HepG2 (cell line): ENCODE measurements around the gene NFE2L2. TPM values are rescaled to one million over a fixed set of nuclear protein-coding genes. Genes with fewer than 3 reads are reported as not detected.

Experiments used
- ARNT ChIP-seq: fragments of 450-650 bp; IDR thresholded peaks from 2 replicates; pipeline ENCODE4 v1.6.1; 2017
- CCDC6 ChIP-seq: sonication (generic); formaldehyde crosslinking; IDR thresholded peaks from 2 replicates; pipeline ENCODE4 v1.8.1; 2022; ENCODE audit warnings: mild to moderate bottlenecking, missing genetic modification reagents, moderate library complexity
- E2F5 ChIP-seq: sonication (generic); formaldehyde crosslinking; conservative IDR thresholded peaks from 2 replicates; pipeline ENCODE4 v1.4.0; 2020; ENCODE audit warnings: missing genetic modification reagents
- FUBP1 ChIP-seq: sonication (generic); formaldehyde crosslinking; IDR thresholded peaks from 2 replicates; pipeline ENCODE4 v1.5.1; 2020; ENCODE audit warnings: missing genetic modification reagents, mild to moderate bottlenecking, borderline replicate concordance
- HNF4G ChIP-seq, 2 experiments: sonication (generic) in 1 of 2; formaldehyde crosslinking in 1 of 2; IDR thresholded peaks; 2 replicates each; pipeline versions ENCODE4 v1.4.0 to v1.6.1; 2011 to 2020; ENCODE audit warnings: borderline replicate concordance in 2 of 2, low read depth in 2 of 2, mild to moderate bottlenecking in 2 of 2, low read length in 1 of 2, missing genetic modification reagents in 1 of 2, moderate library complexity in 1 of 2
- JUND ChIP-seq: sonication (generic); formaldehyde crosslinking; IDR thresholded peaks from 2 replicates; pipeline ENCODE4 v1.8.0; 2022; ENCODE audit warnings: mild to moderate bottlenecking, missing genetic modification reagents
- MBNL3 ChIP-seq: fragments of 250-450 bp; sonication (Bioruptor Pico); conservative IDR thresholded peaks from 2 replicates; pipeline ENCODE4 v1.8.0; 2022; ENCODE audit warnings: mild to moderate bottlenecking, inconsistent platforms
- MIXL1 ChIP-seq: IDR thresholded peaks from 2 replicates; pipeline ENCODE4 v1.6.1; 2016
- MYC ChIP-seq: sonication (generic); formaldehyde crosslinking; IDR thresholded peaks from 2 replicates; pipeline ENCODE4 v1.9.0; 2021; ENCODE audit warnings: missing genetic modification reagents, borderline replicate concordance
- SAFB2 ChIP-seq: sonication (generic); formaldehyde crosslinking; IDR thresholded peaks from 2 replicates; pipeline ENCODE4 v1.5.1; 2020; ENCODE audit warnings: missing genetic modification reagents, low read depth, mild to moderate bottlenecking, borderline replicate concordance
- SMAD3 ChIP-seq: sonication (generic); formaldehyde crosslinking; IDR thresholded peaks from 2 replicates; pipeline ENCODE4 v1.4.0; 2020; ENCODE audit warnings: missing genetic modification reagents
- TAF15 ChIP-seq: fragments of 200-400 bp; formaldehyde crosslinking; IDR thresholded peaks from one replicate; pipeline ENCODE4 v1.6.1; 2018; ENCODE audit warnings: mild to moderate bottlenecking, low read depth, low read length; ENCODE audit not compliant: poor library complexity, severe bottlenecking
- ZBTB3 ChIP-seq: sonication (generic); formaldehyde crosslinking; IDR thresholded peaks from 2 replicates; pipeline ENCODE4 v1.4.0; 2020; ENCODE audit warnings: low read depth, mild to moderate bottlenecking, moderate library complexity, missing genetic modification reagents, borderline replicate concordance
- ZNF350 ChIP-seq: sonication (generic); formaldehyde crosslinking; IDR thresholded peaks from 2 replicates; pipeline ENCODE4 v1.4.0; 2020; ENCODE audit warnings: mild to moderate bottlenecking, low read depth, missing genetic modification reagents, borderline replicate concordance
- ZNF414 ChIP-seq: sonication (generic); formaldehyde crosslinking; IDR thresholded peaks from 2 replicates; pipeline ENCODE4 v1.5.0; 2020; ENCODE audit warnings: missing genetic modification reagents
- ZNF510 ChIP-seq: sonication (generic); formaldehyde crosslinking; IDR thresholded peaks from 2 replicates; pipeline ENCODE4 v1.4.0; 2020; ENCODE audit warnings: low read depth, mild to moderate bottlenecking, missing genetic modification reagents
- ZNF724P ChIP-seq: sonication (generic); formaldehyde crosslinking; IDR thresholded peaks from 2 replicates; pipeline ENCODE4 v1.8.0; 2022; ENCODE audit warnings: missing genetic modification reagents, borderline replicate concordance
- ZNF776 ChIP-seq: sonication (generic); formaldehyde crosslinking; IDR thresholded peaks from 2 replicates; pipeline ENCODE4 v1.4.0; 2020; ENCODE audit warnings: mild to moderate bottlenecking, missing genetic modification reagents
- ZNF841 ChIP-seq: sonication (generic); formaldehyde crosslinking; IDR thresholded peaks from 2 replicates; pipeline ENCODE4 v1.8.1; 2023; ENCODE audit warnings: missing genetic modification reagents, borderline replicate concordance
- polyA plus RNA-seq, 8 experiments: library from polyadenylated mRNA; depleted of rRNA in 3 of 8; stranded (reverse) in 7 of 8; unstranded in 1 of 8; fragments of >200 nt; fragmentation: Illumina TruSeq in 4 of 8; extraction: Trizol in 4 of 8; gene quantifications; 2 replicates each; pipeline versions ENCODE4 v1.2.1 to v1.2.3, GENCODE V29; 2011 to 2016; ENCODE audit warnings: low read depth in 4 of 8, missing spikeins in 1 of 8, mixed read lengths in 1 of 8; ENCODE audit not compliant: insufficient read depth in 1 of 8
- total RNA-seq, 5 experiments: library from RNA; depleted of rRNA; stranded (reverse); fragments of >200 nt; fragmentation: Illumina TruSeq; extraction: Trizol; gene quantifications; 2 replicates each; pipeline ENCODE4 v1.2.3, GENCODE V29; 2016; ENCODE audit warnings: low read depth in 1 of 5
- TF ChIP-seq, protein P1 (sequence below): sonication (generic); IDR thresholded peaks from 2 replicates; pipeline ENCODE4 v1.6.1; 2016; ENCODE audit warnings: low read depth, borderline replicate concordance
- TF ChIP-seq, protein P2 (sequence below): sonication (generic); formaldehyde crosslinking; conservative IDR thresholded peaks from 2 replicates; pipeline ENCODE4 v1.4.0; 2020; ENCODE audit warnings: mild to moderate bottlenecking, missing genetic modification reagents, moderate library complexity

NFE2L2 gene
- total and polyA plus RNA-seq, 2 of the 13 experiments (the other 11 are each of a cell fraction or from before 2014, with no cell fraction given), result 84.6 to 215 TPM

DNA sequence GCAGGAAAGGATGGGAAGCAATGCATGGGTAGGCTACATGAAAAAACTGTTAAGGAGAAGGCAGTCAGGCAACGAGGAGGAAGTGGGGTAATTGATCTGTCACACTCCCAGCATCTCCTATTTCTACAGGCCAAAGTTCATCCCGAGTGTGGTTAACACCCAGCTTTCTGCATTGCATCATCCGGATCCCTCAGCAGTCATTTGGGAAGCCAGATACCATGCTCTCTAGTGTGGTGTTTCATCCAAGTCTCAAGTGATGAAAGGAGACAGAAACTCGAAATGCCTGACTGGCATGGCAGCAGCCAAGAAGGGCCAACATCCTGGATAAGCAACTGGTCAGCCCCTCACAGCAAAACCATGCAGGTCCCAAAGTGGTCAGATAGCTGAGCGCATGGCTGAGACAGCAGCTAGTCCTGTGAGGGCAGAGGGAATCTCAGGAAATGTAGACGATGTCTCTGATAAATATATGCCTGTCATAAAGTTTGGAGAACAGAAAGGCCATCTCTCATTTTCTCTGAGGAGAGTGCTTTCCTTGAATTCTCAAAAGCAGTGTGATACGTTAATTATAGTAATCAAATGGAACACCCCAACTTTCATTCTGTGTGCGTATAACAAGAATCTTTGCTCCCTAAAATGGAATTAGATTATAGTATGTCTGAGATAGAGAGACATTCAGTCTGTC, 76.8 kb downstream of the NFE2L2 start (continued):
- TF ChIP-seq ZNF510 (peak; percentile 94; the same call in 1 of the 2 replicates), E2F5 (CRISPR knock-in tag) (no peak), JUND (CRISPR knock-in tag) (peak; percentile 90), ZNF414 (CRISPR knock-in tag) (peak; percentile 89), FUBP1 (CRISPR knock-in tag) (no peak), HNF4G (IDR thresholded peaks at IDR 0.05; ENCODE audit: borderline replicate concordance, low read depth, low read length) (peak; percentile 97), HNF4G (CRISPR knock-in tag; IDR thresholded peaks at IDR 0.05; ENCODE audit: borderline replicate concordance, low read depth) (peak; percentile 98), ZNF724P (CRISPR knock-in tag) (no peak; the same call in 1 of the 2 replicates), ZBTB3 (CRISPR knock-in tag) (0 out of 2 replicates have a peak, but pooled peaks have one; percentile 50), SAFB2 (peak; percentile 24; the same call in 1 of the 2 replicates), ZNF776 (CRISPR knock-in tag) (no peak), MYC (peak; percentile 91), TAF15 (no peak), MIXL1 (CRISPR knock-in tag) (peak; percentile 94), SMAD3 (CRISPR knock-in tag) (peak; percentile 99), ZNF350 (CRISPR knock-in tag) (peak; percentile 91), CCDC6 (peak; percentile 67; the same call in 1 of the 2 replicates), ZNF841 (CRISPR knock-in tag) (no peak), ARNT (no peak), MBNL3 (CRISPR knock-in tag) (no peak)
- TF ChIP-seq, protein P1, sequence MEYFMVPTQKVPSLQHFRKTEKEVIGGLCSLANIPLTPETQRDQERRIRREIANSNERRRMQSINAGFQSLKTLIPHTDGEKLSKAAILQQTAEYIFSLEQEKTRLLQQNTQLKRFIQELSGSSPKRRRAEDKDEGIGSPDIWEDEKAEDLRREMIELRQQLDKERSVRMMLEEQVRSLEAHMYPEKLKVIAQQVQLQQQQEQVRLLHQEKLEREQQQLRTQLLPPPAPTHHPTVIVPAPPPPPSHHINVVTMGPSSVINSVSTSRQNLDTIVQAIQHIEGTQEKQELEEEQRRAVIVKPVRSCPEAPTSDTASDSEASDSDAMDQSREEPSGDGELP, result peak; percentile 70; the same call in 1 of the 2 replicates
- TF ChIP-seq, protein P2, sequence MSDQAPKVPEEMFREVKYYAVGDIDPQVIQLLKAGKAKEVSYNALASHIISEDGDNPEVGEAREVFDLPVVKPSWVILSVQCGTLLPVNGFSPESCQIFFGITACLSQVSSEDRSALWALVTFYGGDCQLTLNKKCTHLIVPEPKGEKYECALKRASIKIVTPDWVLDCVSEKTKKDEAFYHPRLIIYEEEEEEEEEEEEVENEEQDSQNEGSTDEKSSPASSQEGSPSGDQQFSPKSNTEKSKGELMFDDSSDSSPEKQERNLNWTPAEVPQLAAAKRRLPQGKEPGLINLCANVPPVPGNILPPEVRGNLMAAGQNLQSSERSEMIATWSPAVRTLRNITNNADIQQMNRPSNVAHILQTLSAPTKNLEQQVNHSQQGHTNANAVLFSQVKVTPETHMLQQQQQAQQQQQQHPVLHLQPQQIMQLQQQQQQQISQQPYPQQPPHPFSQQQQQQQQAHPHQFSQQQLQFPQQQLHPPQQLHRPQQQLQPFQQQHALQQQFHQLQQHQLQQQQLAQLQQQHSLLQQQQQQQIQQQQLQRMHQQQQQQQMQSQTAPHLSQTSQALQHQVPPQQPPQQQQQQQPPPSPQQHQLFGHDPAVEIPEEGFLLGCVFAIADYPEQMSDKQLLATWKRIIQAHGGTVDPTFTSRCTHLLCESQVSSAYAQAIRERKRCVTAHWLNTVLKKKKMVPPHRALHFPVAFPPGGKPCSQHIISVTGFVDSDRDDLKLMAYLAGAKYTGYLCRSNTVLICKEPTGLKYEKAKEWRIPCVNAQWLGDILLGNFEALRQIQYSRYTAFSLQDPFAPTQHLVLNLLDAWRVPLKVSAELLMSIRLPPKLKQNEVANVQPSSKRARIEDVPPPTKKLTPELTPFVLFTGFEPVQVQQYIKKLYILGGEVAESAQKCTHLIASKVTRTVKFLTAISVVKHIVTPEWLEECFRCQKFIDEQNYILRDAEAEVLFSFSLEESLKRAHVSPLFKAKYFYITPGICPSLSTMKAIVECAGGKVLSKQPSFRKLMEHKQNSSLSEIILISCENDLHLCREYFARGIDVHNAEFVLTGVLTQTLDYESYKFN (CRISPR knock-in tag), result peak; percentile 98
